ENCODE data around the gene OR4C12. TPM values are rescaled to one million over a fixed set of nuclear protein-coding genes. Genes with fewer than 3 reads are reported as not detected.
"Not testable (repeated sequence)": the region's sequence is repeated elsewhere in the genome, so short reads cannot be mapped to it uniquely, and the experiment has no call there.

The OR4C12 gene
- total RNA-seq, result not detected

DNA sequence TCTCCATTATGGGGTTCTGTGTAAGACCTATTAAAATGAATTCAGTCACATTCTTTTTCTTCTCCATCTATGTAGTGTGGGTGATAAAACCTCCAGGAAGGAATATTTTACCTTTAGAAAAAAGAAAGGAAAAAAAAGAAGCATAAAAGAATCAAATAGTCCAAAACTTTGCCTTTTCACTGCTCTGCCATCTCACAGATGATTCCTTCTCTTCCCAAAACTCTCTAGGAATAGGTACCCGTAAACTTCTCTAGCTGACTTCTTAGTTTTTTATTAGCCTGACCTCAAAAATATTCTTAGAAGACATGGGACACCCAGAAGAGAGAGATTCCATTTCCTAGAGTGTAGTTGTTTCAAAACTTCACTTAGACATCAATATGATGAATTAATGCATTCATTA, at the start of gene OR4C12:
TSS of gene OR4C12 (minus strand) at position 101 of the 400 bp plus-strand sequence. CDS start at position 67, 34 bp downstream.
- H3K27me3 ChIP-seq, H3K4me1 ChIP-seq, H3K9me3 ChIP-seq, H3K4me3 ChIP-seq, ATAC-seq, H3K27ac ChIP-seq, H3K36me3 ChIP-seq: not testable (repeated sequence)
- 41 to 67% methylated on average over 1 of the region's 1 CpG for WGBS, 2 donors (ENCODE audit: low coverage in 1 of 2)

DNA sequence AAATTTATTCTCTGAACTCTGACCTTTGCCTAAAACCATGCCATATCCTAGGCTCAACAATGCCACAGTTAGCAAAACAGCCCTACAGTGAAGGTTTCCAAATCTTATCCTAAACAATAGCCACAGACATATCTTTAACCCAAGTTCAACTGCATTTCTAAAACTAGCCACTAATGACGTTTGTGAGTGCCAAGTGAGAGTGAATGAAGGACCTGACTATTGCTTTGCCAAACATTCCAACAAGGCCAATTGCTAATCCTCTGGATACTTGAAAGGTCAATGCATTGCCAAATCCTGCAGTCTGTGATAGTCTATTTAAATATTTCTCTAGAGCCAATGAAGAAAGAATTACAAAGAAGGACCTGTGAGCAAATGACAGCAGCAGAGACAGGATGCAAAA, 47.9 kb upstream of the OR4C12 start:
- no peak for ATAC-seq
- WGBS, 2 donors (ENCODE audit: low coverage in 1 of 2), result 67% methylated on average over 1 of the region's 1 CpG; no CpG with 5 or more reads in 1 of the 2 donors
- no peak for TF ChIP-seq POLR2A (IDR thresholded peaks at IDR 0.05)
- TF ChIP-seq EP300 (IDR thresholded peaks at IDR 0.05), result no peak
- no peak for TF ChIP-seq POLR2AphosphoS5 (IDR thresholded peaks at IDR 0.05)
- Histone ChIP-seq H3K4me3 (no peak overlapping the region), H3K4me1 (no peaks in the 10 kb centered on the region), H3K36me3 (no peaks in the 10 kb centered on the region), H3K27me3 (no peaks in the 10 kb centered on the region), H3K27ac (no peak overlapping the region), H3K9me3 (peaks cover 0 to 11% (median 0%) of the 10 kb centered on the region in 3 donors)

DNA sequence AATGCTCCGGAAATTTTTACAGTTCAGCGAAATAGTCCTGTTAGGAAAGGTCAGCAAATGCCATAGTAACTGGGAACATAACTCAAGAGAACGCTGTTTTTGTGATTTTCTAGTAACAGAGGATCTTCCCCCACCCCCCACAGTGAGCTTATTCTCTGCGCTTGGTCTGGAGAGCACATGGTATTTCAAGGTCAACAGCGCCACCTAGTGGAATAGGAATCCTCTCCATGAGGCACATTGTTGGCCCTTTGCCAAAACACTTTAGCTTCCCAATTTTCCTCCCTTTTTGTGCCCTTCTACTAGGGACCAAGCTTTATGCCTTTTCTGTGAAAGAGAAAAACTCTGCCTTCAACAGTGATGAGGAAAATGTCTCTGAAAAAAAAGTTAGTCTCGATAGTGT, 13.2 kb upstream of the OR4C12 start:
- WGBS, 2 donors (ENCODE audit: low coverage in 1 of 2), result 46 to 62% methylated on average over 4 to 6 of the region's 6 CpGs
- TF ChIP-seq POLR2AphosphoS5 (IDR thresholded peaks at IDR 0.05), result no peak
- TF ChIP-seq, protein P1, sequence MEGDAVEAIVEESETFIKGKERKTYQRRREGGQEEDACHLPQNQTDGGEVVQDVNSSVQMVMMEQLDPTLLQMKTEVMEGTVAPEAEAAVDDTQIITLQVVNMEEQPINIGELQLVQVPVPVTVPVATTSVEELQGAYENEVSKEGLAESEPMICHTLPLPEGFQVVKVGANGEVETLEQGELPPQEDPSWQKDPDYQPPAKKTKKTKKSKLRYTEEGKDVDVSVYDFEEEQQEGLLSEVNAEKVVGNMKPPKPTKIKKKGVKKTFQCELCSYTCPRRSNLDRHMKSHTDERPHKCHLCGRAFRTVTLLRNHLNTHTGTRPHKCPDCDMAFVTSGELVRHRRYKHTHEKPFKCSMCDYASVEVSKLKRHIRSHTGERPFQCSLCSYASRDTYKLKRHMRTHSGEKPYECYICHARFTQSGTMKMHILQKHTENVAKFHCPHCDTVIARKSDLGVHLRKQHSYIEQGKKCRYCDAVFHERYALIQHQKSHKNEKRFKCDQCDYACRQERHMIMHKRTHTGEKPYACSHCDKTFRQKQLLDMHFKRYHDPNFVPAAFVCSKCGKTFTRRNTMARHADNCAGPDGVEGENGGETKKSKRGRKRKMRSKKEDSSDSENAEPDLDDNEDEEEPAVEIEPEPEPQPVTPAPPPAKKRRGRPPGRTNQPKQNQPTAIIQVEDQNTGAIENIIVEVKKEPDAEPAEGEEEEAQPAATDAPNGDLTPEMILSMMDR (IDR thresholded peaks at IDR 0.05), result peak in 1 of 4 experiments; percentile 38
- no peak for TF ChIP-seq POLR2A (IDR thresholded peaks at IDR 0.05)
- TF ChIP-seq EP300 (IDR thresholded peaks at IDR 0.05), result no peak
- H3K27ac ChIP-seq, result no peak overlapping the region
- H3K27me3 ChIP-seq, result no peaks in the 10 kb centered on the region
- no peaks in the 10 kb centered on the region for H3K4me1 ChIP-seq
- H3K36me3 ChIP-seq, result no peaks in the 10 kb centered on the region
- ATAC-seq, result no peak
- H3K4me3 ChIP-seq, result no peak overlapping the region
- peaks cover 0 to 23% (median 0%) of the 10 kb centered on the region in 3 donors for H3K9me3 ChIP-seq

DNA sequence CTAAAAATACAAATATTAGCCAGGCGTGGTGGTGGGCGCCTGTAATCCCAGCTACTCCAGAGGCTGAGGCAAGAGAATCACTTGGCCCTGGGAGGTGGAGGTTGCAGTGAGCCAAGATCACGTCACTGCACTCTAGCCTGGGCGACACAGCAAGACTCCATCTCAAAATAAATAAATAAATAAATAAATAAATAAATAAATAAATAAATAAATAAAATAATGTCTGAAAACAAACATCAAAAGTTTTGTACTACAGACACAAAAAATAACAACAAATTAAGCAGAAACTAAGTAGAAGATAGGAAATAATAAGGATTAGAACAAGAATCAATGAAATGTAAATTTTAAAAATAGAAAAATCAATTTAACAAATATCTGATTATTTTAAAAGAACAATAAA, 8.9 kb downstream of the OR4C12 start:
- H3K27me3 ChIP-seq, H3K36me3 ChIP-seq, H3K27ac ChIP-seq, H3K9me3 ChIP-seq, ATAC-seq, H3K4me3 ChIP-seq, H3K4me1 ChIP-seq: not testable (repeated sequence)
- 65 to 100% methylated on average over 3 to 4 of the region's 4 CpGs for WGBS, 2 donors (ENCODE audit: low coverage in 1 of 2)

DNA sequence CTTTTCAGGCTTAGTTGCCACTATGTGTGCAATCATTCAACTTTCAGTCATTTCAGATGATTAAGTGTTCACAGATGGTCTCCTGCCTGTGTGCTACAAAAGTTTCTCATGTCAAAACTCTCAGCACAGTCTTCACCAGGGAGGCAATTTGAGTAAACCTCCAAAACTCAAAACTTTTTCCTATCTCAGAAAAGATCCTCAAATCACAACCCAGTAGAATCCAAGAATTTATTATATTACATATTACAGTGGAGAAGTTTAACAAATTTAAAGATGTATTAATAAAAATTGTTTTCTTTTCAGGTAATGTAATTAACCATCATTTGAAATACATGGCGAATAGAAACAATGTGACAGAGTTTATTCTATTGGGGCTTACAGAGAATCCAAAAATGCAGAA, 30.2 kb downstream of the OR4C12 start, which contains the start of gene OR4C13:
TSS of gene OR4C13 (plus strand) at position 301 of the 400 bp plus-strand sequence. CDS start at position 333, 32 bp downstream.
- no peaks in the 10 kb centered on the region for H3K36me3 ChIP-seq
- ATAC-seq, result no peak
- WGBS, 2 donors (ENCODE audit: low coverage in 1 of 2), result 90 to 92% methylated on average over 1 of the region's 1 CpG
- TF ChIP-seq POLR2AphosphoS5 (IDR thresholded peaks at IDR 0.05), result no peak
- H3K27ac ChIP-seq, result no peak within 1 kb of the TSS
- no peak within 1 kb of the TSS for H3K4me3 ChIP-seq
- H3K27me3 ChIP-seq, result no peaks in the 10 kb centered on the region
- no peaks in the 10 kb centered on the region for H3K4me1 ChIP-seq
- peaks cover 0 to 4% (median 0%) of the 10 kb centered on the region in 3 donors for H3K9me3 ChIP-seq

DNA sequence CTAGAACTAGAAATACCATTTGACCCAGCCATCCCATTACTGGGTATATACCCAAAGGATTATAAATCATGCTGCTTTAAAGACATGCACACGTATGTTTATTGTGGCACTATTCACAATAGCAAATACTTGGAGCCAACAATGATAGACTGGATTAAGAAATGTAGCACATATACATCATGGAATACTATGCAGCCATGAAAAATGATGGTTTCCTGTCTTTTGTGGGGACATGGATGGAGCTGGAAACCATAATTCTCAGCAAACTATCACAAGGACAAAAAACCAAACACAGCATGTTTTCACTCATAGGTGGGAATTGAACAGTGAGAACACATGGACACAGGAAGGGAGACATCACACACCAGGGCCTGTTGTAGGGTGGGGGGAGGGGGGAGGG, 33.6 kb downstream of the OR4C12 start:
- 56% methylated on average over 1 of the region's 1 CpG; no CpG with 5 or more reads in 1 of the 2 donors for WGBS, 2 donors (ENCODE audit: low coverage in 1 of 2)
- not testable (repeated sequence) for H3K4me3 ChIP-seq, H3K4me1 ChIP-seq, ATAC-seq, H3K36me3 ChIP-seq, H3K27me3 ChIP-seq, H3K27ac ChIP-seq
- H3K9me3 ChIP-seq, result peaks cover 0 to 12% (median 0%) of the 10 kb centered on the region in 3 donors

Other genes starting within 250 kb of the OR4C12 start
- gene OR4C13, start 30.1 kb downstream of the OR4C12 start, total RNA-seq, result not detected
- not detected for gene OR4C45, start 50.3 kb upstream of the OR4C12 start, total RNA-seq

Data from gastroesophageal sphincter (tissue), 4 donors.